HEK293T (cell line): Measurements from ENCODE around the gene CYP3A4.

Experiments
- ARNT ChIP-seq: fragments of 450-650 bp; IDR thresholded peaks from 2 replicates; pipeline ENCODE4 v1.6.1; 2017; ENCODE audit warnings: mild to moderate bottlenecking
- BHLHE40 ChIP-seq: fragments of 450-650 bp; IDR thresholded peaks from 2 replicates; pipeline ENCODE4 v1.6.1; 2016; ENCODE audit warnings: mild to moderate bottlenecking, moderate library complexity, borderline replicate concordance
- CTBP1 ChIP-seq: fragments of 450-650 bp; IDR thresholded peaks from 2 replicates; pipeline ENCODE4 v1.6.1; 2016; ENCODE audit warnings: borderline replicate concordance
- FOXA1 ChIP-seq: fragments of 450-650 bp; IDR thresholded peaks from 2 replicates; pipeline ENCODE4 v1.6.1; 2016; ENCODE audit warnings: mild to moderate bottlenecking
- FOXM1 ChIP-seq: fragments of 450-650 bp; IDR thresholded peaks from 2 replicates; pipeline ENCODE4 v1.6.1; 2017; ENCODE audit warnings: mild to moderate bottlenecking, borderline replicate concordance
- HDGF ChIP-seq: fragments of 450-650 bp; IDR thresholded peaks from 2 replicates; pipeline ENCODE4 v1.6.1; 2017; ENCODE audit warnings: antibody characterized with exemption, borderline replicate concordance
- LEF1 ChIP-seq: fragments of 450-650 bp; IDR thresholded peaks from 2 replicates; pipeline ENCODE4 v1.6.1; 2017; ENCODE audit warnings: mild to moderate bottlenecking, borderline replicate concordance
- PKNOX1 ChIP-seq: fragments of 450-650 bp; IDR thresholded peaks from 2 replicates; pipeline ENCODE4 v1.6.1; 2016
- SP1 ChIP-seq: fragments of 450-650 bp; IDR thresholded peaks from 2 replicates; pipeline ENCODE4 v1.6.1; 2017
- SUZ12 ChIP-seq: fragments of 450-650 bp; IDR thresholded peaks from 2 replicates; pipeline ENCODE4 v1.6.1; 2016; ENCODE audit warnings: mild to moderate bottlenecking
- TARDBP ChIP-seq: fragments of 450-650 bp; IDR thresholded peaks from 2 replicates; pipeline ENCODE4 v1.6.1; 2016
- ZNF384 ChIP-seq: fragments of 450-650 bp; IDR thresholded peaks from 2 replicates; pipeline ENCODE4 v1.6.1; 2016

- TF ChIP-seq TARDBP (no peak), CTBP1 (no peak), ARNT (no peak), ZNF384 (no peak), FOXM1 (no peak), HDGF (no peak), BHLHE40 (no peak), SUZ12 (no peak), SP1 (no peak), LEF1 (no peak), FOXA1 (no peak), PKNOX1 (no peak)
These were observed at the start of gene CYP3A4 for GRCh38 chr7:99784007-99784406.
